Stimulated activated memory B cell treated with anti-CD40 and anti-IgM and Interleukin-4, amounts not matched to agents 10 μg/mL and 1 μg/mL and 100 μg/mL, for 72 hours (primary cell): ENCODE measurements around the gene SLC49A4.
A peak's percentile ranks its signal among the peaks of the same experiment; 100 is the strongest.

Experiments
- ATAC-seq: fragments of 150-1000 bp; cut with Tn5 transposase; 2 replicates; pipeline ENCODE4 v1.10.0; 2021
- H3K27ac Mint-ChIP-seq: one replicate; pipeline ENCODE4 v1.8.0; 2022; ENCODE audit warnings: mild to moderate bottlenecking, mixed read lengths
- H3K27me3 Mint-ChIP-seq: one replicate; pipeline ENCODE4 v1.8.0; 2022; ENCODE audit warnings: mixed read lengths
- H3K36me3 Mint-ChIP-seq: one replicate; pipeline ENCODE4 v1.8.0; 2022; ENCODE audit warnings: mixed read lengths
- H3K4me1 Mint-ChIP-seq: one replicate; pipeline ENCODE4 v1.8.0; 2022; ENCODE audit warnings: mixed read lengths
- H3K4me3 Mint-ChIP-seq: one replicate; pipeline ENCODE4 v1.8.0; 2022; ENCODE audit warnings: mild to moderate bottlenecking, moderate library complexity, mixed read lengths
- H3K9me3 Mint-ChIP-seq: one replicate; pipeline ENCODE4 v1.8.0; 2022; ENCODE audit warnings: mixed read lengths

The SLC49A4 gene

DNA sequence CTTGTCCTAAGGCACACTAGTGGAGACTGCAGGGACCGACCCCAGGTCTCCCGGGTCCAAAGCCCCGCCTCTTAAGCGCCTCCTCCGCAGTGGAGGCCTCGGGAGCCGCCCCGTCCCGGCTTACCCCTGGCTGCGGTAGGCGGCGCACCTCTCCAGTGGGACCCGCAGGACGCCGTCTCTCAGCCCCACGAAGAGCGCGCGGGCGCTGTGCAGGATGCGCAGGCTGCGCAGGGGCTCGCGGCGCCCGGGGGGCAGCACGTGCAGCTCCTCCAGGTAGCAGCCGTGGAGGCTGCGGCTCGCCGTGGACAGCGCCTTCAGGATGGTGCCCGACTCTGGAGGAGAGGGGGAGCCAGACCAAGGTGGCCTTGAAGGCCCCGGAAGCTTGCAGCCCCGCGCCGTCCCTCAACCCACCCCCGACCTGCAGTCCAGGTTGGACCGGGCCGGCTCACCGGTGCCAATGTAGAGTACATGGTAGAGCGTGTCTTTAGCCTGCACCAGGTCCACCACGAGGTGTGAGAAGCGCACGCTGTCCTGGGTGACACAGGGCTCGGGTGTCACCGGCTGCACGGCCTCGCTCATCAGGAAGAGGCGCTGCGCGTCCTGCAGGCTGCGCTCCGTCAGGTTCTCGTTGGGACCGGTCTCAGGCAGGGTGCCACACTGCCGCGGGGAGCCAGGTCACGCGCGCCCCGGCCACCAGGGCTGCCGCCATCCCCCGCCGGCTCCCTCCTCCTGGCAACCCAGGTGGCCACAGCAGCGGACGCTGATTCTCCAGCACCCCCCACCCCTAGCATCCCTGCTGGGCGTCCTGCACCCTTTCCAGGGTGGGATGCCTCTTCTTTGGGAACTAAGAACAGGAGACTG, 127.2 kb downstream of the SLC49A4 start:
- Mint-ChIP-seq H3K4me1 (peaks cover under 1% of the 10 kb centered on the region), H3K9me3 (no peaks in the 10 kb centered on the region), H3K27me3 (peaks cover 27% of the 10 kb centered on the region), H3K36me3 (no peaks in the 10 kb centered on the region), H3K27ac (no peak overlapping the region), H3K4me3 (peak overlapping the region; percentile 45)
- peak; percentile 54 for ATAC-seq

DNA sequence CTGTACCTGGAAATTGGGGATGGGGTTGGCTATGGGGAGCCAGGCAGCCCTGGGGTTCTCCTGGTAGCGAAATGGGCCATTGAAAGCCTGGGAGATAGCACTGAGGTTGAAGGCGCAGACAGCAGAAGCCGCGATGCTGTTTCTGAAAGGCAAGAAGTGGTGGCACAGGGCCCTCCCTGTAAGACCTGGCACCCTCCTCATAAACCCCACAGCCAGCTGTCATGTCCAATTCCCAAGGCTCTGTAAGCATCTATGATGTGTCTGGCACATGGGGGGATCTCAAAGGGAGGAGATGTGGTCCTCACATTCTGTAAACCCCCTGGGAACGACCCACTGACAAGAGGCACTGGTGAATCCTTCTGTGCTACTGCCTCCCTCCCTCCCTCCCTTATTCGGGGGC, 128.7 kb downstream of the SLC49A4 start:
- Mint-ChIP-seq H3K4me3 (no peak overlapping the region), H3K27ac (no peak overlapping the region), H3K4me1 (no peaks in the 10 kb centered on the region), H3K27me3 (peaks cover 35% of the 10 kb centered on the region), H3K9me3 (no peaks in the 10 kb centered on the region), H3K36me3 (no peaks in the 10 kb centered on the region)
- no peak for ATAC-seq

DNA sequence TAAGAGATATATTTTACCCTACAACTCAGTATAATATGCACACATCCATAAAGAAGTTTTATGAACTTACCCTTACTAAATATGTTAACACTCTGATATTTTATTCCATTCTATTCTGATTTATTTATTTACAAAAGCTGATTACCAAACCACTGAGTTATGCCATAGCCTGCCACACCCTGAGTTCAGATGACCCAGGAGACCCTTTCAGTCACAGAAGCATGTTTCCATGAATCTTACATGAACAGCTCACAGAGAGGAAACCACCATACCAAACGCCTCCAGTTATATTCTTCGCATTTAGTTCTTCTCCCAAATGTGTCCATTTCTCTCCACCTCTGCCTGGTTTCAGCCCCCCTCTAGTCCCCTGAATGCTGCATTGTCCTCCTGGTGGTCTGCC, 129.2 kb downstream of the SLC49A4 start:
- Mint-ChIP-seq H3K27me3 (peaks cover 32% of the 10 kb centered on the region), H3K4me3 (no peak overlapping the region), H3K9me3 (no peaks in the 10 kb centered on the region), H3K4me1 (no peaks in the 10 kb centered on the region), H3K27ac (no peak overlapping the region), H3K36me3 (no peaks in the 10 kb centered on the region)
- no peak for ATAC-seq

DNA sequence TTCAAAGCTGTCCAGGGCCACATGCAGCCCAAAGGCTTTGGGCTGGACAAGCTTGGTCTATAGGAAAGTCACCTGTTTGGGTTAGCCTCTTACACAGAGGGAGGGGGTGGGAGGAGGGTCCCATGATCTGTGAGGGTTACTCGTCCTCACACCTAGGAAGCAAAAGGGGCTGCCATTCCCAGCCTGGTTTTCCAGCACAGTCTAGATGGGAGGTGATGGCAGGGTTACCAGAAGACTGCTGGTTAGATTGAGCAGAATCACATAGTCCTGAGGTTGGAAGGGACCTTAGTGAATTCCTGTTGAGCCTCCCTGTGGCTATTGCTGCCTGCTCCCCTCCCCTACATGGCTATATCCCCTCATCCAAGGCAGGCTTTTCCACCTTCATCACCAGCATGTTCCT, 130.9 kb downstream of the SLC49A4 start:
- Mint-ChIP-seq H3K36me3 (no peaks in the 10 kb centered on the region), H3K4me1 (no peaks in the 10 kb centered on the region), H3K27me3 (peaks cover 16% of the 10 kb centered on the region), H3K27ac (no peak overlapping the region), H3K9me3 (no peaks in the 10 kb centered on the region), H3K4me3 (no peak overlapping the region)
- no peak for ATAC-seq

DNA sequence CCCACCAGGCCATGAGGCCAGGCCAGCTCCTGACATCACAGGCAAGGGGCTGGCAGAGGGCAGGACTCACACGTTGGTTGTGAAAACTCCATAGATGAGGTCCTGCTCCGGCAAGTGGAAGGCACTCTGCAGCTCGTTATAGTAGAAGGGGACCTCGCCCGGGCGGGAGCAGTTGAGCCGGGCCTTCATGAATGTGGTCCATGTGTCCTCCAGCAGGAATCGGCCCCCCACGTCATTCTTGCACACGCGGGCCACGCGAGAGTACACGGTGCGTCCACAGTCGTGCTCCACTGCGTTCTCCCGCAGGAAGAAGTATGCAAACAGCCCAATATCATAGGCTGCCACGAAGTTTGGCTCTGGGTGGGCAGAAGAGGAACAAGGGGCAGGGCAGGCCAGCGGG, 131.5 kb downstream of the SLC49A4 start:
- no peaks in the 10 kb centered on the region for H3K9me3 Mint-ChIP-seq
- H3K4me3 Mint-ChIP-seq, result no peak overlapping the region
- H3K4me1 Mint-ChIP-seq, result no peaks in the 10 kb centered on the region
- no peak for ATAC-seq
- peaks cover 10% of the 10 kb centered on the region for H3K27me3 Mint-ChIP-seq
- no peak overlapping the region for H3K27ac Mint-ChIP-seq
- no peaks in the 10 kb centered on the region for H3K36me3 Mint-ChIP-seq

DNA sequence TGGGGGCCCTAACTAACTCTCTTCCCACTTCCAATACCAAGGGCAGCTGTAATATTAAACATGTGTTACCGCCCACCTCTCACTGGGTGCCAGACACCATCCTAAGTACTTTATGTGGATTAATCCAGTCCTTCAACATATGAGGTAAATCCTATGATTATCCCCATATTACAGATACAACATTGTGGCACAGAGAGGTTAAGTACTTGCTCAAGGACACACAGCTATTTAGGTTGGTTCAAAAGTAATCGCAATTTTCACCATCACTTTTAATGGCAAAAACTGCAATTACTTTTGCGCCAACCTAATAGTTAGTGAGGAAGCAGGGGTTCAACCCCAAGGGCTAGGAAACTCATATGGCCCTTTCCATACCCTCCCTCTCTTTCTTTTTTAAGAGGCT, 131.9 kb downstream of the SLC49A4 start:
- no peak for ATAC-seq
- H3K4me3 Mint-ChIP-seq, result no peak overlapping the region
- no peaks in the 10 kb centered on the region for H3K9me3 Mint-ChIP-seq

DNA sequence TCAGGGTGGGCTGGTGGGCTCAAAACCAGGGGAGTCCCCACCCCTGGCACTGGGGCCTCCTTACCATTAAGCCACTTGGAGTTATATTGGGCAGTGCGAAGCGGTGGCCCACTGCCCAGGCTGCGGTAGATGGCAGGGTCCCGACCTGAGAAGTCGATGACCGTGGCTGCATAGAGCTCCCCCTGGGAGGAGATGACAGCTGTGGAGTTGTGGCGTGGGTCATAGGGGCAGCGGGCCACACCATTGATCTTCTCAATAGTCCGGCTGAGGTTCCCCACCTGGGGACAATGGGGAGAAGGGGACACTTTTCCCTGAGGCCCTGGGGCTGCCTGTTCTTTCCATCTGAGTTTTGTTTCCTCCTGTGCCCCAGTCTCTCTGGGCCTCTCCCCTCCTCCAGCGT, 132.9 kb downstream of the SLC49A4 start:
- Mint-ChIP-seq H3K9me3 (no peaks in the 10 kb centered on the region), H3K27ac (no peak overlapping the region), H3K27me3 (peaks cover 9% of the 10 kb centered on the region), H3K4me3 (no peak overlapping the region), H3K4me1 (no peaks in the 10 kb centered on the region), H3K36me3 (no peaks in the 10 kb centered on the region)
- ATAC-seq, result no peak

More for the DNA sequence above, 131.9 kb downstream of the SLC49A4 start:
- Mint-ChIP-seq H3K4me1 (no peaks in the 10 kb centered on the region), H3K36me3 (no peaks in the 10 kb centered on the region), H3K27ac (no peak overlapping the region), H3K27me3 (peaks cover 9% of the 10 kb centered on the region)

DNA sequence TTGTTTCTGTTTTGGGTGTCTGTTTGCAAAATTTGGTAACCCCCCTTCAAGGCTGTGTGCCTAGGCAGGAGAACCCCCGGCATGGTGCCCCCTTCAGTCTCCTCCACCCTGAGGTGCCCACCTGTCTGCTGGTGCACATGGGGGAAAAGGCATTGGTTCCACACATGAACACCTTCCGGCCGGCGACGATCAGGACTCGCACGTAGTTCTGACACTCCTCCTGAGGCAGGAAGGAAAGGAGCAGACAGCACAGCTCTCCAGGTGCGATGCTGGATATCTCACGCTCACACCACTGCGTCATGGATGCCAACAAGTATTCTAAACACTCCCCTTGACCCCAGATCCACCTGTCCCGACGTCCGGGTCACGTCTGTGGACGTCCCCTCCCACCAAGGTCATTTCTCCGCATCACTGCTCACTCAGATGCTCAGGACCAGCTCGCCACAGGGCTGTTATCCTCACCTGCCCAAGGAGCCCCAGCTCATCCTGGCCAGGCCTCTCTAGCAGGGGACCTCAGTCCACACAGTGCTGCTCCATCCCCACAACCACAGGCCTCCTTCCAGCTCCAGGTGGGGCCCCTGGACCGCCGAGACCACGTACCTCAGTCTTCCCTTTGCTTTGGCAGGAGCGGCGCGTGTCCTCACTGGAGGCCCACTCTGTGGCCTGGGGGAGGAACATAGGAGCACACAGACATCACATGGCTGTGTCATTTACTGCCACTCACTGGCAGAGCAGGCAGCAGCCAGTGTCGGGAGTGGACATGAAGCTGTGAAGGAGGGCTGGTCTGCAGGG, 133.7 kb downstream of the SLC49A4 start:
- Mint-ChIP-seq H3K36me3 (no peaks in the 10 kb centered on the region), H3K9me3 (no peaks in the 10 kb centered on the region), H3K27ac (no peak overlapping the region), H3K27me3 (peaks cover 16% of the 10 kb centered on the region), H3K4me3 (no peak overlapping the region), H3K4me1 (no peaks in the 10 kb centered on the region)
- ATAC-seq, result no peak

DNA sequence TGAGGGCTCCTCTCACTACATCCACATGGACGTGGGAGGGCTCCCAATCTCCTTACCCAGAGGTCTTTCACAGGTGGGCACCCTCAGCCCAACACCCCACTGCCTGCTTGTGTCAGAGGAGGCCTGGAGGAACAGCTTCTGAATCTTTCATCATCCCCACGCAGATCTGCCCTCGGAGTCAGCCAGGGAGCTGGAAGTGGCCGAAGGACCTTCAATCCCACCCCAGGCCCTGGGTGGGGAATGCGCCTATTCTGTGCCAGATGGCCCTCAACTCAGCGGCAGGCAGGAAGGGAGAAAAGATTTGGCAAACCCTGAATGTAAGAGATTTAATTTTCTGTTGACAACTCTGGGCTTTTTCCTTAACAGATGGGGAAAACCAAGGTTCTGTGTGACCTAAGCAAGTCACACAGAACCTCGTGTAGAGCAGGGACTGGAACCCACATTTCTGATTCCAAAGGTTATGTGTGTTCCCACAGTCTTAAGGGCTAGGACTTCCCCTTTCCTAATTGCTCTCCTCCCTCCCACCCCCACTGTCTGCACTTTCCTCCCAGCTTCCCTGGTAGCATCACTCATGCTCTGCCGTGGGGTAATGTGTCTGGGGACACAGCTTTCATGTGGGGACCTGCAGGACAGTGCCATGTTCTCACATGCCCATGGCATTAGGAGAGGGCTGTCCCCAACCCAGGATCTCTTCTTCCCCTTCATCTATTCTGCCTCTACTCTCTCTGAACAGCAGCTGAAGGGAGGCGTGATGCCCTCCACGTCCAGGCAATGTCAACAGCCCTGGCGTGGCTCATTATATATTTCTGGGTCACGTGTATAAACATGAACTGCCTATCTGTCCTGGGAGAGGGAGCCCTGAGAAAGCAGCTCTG, 134.6 kb downstream of the SLC49A4 start:
- Mint-ChIP-seq H3K4me1 (no peaks in the 10 kb centered on the region), H3K27ac (no peak overlapping the region), H3K27me3 (peaks cover 16% of the 10 kb centered on the region), H3K9me3 (no peaks in the 10 kb centered on the region), H3K36me3 (no peaks in the 10 kb centered on the region), H3K4me3 (no peak overlapping the region)
- no peak for ATAC-seq

DNA sequence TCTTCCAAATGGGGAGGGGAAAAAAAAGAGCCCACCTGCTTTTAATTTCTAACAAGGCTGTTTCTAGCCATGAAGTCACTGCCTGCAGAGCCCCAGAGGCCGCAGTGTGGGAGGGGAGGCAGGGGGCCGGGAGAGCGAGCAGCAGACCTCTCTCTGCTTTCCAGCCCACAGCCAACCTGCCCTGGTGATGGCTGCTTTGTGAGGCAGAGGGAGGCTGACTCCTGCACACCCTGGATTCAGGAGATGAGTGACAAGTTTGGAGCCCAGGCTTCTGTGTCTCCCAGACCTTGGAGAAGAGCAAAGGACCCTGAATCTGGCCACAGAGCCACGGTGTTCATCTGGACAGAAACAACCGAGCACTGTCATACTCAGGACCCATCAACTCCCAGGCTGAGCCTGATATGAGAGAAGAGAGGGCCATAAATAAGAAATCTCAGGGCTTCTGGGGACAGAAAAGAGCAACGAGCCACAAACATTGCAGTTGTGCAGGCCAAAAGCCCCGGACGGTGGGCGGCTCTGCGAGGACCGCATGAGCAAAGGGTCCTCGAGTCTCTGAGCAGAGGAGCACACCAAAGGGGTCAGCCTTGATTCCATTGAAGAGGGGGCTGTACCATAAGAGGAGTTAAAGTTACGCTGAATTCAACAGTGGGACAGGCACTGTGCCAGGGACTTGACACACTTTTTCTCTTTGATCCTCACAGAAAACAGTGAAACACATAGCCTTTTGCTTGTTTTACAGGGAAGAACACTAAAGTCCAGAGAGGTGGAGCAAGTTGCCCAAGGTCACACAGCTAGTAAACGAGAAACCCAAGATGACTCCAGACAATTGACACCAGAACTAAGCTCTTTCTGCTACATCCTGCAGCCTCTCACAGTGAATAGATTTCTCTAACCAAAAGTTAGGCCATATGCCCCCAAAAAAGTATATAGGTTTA, 135.5 kb downstream of the SLC49A4 start:
- Mint-ChIP-seq H3K4me3 (no peak overlapping the region), H3K36me3 (no peaks in the 10 kb centered on the region), H3K4me1 (no peaks in the 10 kb centered on the region), H3K27me3 (peaks cover 16% of the 10 kb centered on the region), H3K9me3 (no peaks in the 10 kb centered on the region), H3K27ac (no peak overlapping the region)
- no peak for ATAC-seq
